ENCODE measurements around the gene EPN2. TPM values are rescaled to one million over a fixed set of nuclear protein-coding genes. Genes with fewer than 3 reads are reported as not detected.
"Not testable (repeated sequence)": the region's sequence is repeated elsewhere in the genome, so short reads cannot be mapped to it uniquely, and the experiment has no call there.

Gene EPN2
- polyA plus RNA-seq, 4 donors: 45.2 to 52.9 (median 47.5) TPM

DNA sequence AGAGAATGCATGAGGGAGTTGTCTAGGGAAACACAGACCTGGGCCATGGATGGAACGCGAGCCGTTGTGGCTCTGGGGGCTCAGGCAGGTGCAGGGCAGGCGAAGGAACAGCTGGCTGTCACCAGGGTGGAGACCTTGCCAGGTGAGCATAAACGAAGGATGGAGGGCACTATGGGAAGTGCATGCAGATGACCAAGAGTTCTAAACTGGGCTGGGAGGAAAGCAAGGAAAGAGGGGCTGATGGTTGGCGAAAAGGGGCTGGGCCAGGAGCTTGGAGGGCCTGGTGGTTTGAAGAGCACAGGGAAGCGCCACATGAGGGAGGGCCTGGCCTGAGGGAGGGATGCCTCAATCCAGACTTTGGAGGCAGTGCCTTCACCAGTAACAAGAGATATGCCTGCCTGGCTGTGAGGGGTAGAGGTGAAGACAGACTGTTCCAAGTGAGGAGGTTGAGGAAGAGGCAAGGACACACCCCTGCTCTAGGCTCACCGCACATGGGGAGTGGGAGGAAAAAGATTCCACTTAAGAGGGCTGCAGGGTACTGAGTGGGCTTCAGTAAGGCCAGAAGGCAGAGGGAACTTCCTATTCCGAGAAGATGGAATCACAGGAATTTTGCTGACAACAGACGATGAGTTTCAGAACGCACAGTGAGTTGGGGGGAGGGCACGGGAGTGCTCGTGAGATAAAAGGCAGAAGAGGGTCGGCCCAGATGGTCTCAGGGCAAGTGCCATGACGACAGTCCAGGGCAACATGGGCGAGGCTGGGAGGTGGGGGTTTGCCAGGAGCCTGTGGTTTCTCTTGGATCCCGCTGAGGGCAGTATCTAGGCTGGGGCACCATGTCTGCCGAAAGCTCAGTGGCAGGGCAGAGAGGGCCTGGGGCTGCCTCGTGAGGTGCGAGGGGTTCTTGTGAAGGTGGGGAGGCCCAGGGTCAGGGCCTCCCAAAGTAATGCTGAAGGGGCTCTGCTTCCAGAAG lies 104.8 kb downstream of the EPN2 start:
- no peak for DNase-seq (ENCODE audit: low read depth in 4 of 4, low spot score in 2 of 4)

DNA sequence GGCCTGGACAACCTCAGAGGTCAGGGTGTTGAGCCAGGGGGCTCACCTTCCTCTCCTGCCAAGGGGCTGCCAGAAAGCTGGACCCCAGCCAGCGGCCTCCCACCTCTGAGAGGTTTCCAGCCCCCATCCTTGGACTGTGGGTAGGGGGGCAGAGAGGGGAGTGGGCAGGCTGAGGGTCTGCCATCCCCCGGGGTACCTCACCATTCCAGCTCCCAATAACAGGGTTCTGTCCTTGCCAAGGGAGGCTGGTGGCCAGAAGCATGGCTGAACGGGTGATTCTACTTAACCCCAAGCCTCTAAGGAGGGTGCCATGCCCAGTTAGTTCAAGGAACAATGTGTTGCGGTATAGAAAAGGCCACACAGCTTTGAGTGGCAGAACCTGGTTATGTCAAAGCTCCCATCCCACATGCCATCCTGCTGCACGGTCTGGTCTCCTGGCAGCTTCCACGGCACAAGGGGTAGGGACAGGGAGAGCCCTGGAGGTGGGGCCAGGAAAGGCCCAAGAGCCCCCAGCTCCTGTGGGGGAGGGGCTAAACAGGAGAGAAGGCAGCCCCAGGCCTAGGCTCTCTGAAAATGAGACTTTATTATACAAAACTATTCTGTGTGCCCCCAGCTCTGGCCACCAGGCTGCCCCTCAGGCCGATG lies 105.6 kb downstream of the EPN2 start:
- DNase-seq (ENCODE audit: low read depth in 4 of 4, low spot score in 2 of 4): no peak

DNA sequence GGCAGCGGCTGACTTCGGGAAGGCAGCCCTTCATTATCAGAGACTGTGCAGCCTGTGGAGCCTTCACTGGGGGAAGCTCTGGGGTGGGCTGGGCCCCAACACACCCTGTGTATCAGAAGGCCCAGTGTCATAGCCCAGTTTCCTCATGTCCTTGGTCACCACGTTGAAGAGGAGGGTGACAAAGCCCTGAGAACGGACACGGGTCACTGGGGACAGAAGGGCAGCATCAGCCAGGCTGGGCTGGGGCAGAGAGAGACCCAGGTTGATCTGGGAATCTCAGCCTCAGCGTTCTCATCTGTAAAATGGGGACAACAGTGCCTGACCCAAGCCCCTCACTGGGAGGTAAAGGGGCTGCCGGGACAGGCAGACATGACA lies 106.1 kb downstream of the EPN2 start:
- DNase-seq (ENCODE audit: low read depth in 4 of 4, low spot score in 2 of 4): no peak

DNA sequence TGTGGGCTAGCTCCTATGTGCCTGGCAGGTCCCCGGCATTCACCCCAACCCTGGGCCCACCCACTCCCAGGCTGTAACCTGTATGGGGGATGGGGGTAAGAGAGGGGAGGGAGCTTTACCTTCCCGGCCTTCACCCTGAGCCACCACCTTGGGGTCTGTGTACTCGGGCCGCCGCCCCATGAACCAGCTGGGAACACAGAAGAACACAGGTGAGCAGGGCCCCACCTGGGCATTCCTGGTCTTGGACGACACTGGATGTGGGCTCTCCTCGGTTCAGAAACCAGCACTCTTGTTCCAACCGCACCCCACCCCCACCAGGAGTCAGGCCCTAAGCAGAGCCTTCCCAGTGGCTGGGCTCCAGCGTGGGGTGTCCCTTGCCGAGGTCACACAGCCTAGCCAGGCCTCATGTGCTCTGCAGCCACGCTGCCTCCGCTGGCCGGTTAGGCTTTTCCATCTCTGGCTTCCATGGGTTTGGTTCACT lies 106.5 kb downstream of the EPN2 start:
- no peak for DNase-seq (ENCODE audit: low read depth in 4 of 4, low spot score in 2 of 4)

DNA sequence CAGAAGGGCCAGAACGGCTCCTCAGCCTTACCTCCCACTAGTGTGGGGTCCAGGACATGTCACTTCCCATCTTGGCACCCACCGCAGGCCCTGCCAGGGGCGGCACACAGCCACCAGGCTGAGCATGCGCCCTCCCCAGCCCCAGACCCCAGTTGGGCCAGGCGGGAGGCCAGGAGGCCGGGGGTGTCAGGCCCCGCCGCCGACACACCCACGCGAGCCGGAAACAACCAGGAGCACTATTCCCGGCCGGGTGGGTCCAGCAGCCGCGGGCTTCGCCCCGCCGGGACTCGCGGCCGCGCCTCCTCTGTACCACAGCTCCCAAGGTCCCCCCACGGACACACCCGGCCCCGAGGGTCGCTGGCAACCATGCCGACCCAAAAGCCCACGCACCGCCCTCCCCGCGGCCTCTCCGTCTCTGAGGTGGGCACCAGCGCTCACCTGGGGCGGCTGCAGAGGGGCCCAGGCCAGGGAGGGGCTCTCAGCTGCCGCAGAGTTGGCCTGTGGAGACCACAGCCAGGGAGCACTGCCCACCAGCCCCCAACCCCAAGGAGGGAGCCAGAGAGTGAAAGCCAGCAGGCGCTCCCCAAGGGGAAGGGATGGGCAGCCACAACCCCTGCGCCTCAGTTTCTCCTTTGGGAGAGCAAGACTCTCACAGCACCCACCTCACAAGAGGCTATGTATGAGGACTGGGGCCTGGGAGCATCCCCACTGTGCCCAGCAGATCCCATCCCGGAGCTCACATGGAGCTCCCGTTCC lies 107.3 kb downstream of the EPN2 start:
- DNase-seq (ENCODE audit: low read depth in 4 of 4, low spot score in 2 of 4): no peak

DNA sequence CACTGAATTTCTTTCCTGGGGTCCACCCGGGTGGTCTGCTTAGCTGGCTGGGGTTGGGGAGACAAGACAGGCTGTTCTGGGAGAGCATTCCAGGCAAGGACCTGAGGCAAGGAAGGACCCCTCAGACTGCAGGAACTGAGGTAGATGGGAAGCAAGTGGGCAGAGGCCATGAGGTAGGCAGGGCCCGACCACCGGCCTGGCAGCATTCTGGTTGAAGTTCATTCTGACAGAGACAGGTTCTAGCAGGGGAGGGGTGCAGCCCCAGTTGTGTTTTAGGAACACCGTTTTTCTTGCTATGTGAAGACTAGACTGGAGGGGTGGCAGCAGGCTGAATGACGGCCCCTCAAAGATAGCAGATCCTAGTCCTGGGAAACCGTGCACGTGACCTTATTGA lies 107.9 kb downstream of the EPN2 start:
- no peak for DNase-seq (ENCODE audit: low read depth in 4 of 4, low spot score in 2 of 4)

DNA sequence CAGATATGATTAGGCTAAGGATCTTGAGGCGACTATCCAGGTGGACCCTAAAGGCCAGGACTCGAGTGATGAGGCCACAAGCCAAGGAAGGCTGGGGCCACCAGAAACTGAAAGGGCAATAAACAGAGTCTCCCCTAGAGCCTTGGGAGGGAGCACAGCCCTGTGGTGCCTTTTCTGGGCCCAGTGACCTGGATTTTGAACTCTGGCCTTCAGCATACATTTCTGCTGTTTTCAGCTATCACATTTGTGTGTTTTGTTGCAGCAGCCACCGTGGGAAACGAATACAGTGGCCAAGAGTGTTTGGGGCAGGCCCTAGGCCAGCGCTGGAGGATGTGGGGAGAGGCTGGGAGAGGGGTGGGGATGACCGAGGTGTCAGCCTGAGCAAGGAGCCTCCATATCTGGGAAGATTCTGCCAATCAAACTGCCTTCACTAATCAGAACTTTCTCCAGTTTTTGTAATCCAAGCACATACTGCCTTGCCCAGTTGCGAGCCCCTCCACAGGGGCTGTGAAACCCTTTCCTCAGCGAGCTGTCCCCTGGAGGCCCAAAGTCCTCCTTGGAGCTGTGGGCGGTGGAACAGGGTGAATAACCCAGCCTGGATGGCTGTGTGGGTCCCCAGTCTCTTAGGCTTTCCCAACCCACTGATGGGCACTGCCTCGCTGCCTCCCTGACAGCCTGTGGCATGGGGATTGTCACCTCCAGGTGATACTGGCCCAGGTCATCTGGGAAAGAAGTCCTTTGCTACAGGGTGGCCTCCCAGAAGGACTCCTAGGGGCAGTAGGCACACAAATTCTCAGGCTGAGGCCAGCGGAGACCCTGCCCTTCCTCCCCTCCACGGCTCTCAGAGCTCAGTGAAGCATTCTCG lies 108.6 kb downstream of the EPN2 start:
- no peak for DNase-seq (ENCODE audit: low read depth in 4 of 4, low spot score in 2 of 4)

DNA sequence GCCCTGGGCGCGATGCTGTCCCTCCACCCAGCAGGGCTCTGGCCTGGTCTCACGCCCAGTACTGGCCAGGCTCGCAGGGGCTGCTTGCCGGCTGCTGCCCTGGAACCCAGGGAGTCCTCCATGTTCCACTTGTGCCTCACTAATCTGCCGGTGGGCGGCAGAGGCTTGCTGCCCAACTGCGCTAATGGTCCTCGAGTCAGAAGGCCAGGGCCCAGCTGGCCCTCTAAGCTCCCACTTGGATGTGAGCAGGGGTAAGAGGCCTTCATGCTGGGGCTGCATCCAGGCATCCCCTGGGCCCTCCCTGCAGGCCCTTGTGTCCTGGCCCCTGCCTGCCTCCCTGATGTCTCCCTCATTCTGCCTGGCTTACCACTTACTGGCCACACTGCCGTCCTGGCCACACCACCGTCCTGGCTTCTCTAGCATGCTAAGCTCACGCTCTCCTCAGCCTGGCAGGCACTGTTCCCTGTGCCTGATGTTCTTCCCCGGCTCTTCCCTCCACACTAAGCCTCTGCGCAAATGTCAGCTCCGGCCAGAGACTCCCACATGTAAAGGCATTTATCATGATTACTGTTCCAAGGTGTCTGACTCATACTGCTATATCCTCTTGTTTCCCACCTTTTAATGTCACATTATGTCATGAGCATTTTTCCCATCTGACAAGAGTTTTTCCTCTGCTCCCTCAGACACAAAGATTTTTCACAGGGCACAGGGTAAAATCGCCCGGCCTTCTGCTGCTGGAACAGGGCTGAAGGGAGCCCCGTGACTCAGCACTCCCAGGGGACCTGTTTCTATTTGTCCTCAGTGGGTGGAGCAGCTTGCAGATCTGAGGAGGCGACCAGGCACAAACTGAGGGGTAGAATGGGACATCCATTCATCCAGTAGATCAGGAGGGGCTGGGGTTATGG lies 109.4 kb downstream of the EPN2 start:
- no peak for DNase-seq (ENCODE audit: low read depth in 4 of 4, low spot score in 2 of 4)

DNA sequence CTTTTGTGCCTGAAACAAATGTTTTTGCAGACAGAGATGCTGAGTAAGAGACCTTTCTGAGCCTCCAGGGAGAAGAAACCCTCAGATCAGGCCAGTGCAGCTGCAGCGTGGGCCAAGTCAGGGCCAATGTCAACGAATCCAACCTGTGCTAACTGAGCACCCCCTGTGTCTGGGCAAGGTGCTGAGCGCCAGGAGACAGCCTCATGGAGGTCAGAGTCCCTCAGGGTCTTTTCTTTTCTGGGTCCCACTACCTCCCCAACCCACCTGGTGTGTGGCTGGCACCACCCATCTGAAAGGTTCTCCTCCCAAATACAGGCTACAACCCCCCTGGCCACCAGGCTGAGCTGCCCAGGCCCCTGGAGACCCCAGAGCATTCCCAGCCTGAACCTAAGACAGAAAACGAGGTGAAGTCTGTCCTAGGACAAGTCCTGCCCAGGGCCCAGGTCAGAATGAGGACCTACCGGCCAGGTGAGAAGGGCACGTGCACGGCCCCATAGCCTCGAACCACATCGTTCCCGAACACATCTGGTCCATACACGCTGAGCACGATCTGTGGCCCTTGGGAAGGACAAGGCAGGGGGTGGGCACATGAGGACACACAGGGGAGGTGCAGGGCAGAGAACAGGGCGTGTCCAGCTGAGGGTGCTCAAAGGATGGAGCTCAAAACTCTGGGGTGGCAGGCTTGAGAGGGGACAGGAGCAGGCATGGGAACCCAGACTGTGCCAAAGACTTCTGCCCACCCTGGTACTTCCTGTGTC lies 110.3 kb downstream of the EPN2 start:
- DNase-seq (ENCODE audit: low read depth in 4 of 4, low spot score in 2 of 4): no peak

DNA sequence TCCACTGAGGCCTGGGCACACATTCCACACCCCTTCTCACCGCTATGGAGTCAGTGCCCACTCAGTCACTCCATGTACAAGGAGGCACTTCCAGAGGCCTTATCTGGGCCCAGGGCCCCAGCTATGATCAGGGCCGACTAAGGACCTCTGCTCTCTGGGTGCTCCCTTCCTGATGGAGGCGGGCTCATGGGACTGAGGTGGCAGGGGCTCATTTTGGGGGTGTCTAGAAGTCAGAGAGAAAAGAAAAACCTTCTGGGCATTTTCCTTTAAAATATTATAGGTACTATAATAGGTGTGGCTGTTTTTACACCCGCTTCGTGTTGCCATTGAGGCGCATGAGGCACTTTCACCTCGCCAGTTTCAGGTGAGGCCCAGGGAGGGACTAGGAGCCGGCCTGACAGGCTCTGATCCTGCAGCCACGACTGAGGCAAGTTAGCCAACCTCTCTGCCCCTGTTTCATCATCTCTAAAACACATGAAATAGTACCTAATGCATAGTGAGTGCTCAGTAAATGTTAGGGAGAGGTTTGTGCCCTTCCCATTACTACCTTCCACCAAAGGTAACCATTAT lies 111.0 kb downstream of the EPN2 start:
- no peak for DNase-seq (ENCODE audit: low read depth in 4 of 4, low spot score in 2 of 4)

DNA sequence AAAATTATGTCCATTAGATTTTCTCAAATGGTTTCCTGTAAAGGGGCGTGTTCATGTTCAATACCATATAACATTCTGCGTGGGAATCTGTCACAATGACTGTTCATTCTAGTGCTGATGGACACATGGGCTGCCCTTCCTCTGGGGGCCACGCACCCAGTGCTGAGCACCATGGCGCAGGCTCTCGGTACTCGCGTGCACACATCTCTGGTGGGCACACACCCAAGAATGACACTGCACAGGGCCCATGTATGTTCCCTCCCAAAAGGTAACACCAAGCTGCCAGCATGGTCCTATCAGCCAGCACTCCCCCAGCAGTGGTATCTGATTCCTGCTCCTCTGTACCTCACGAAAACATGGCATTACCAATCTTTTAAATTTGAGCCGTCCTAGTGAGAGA lies 111.6 kb downstream of the EPN2 start:
- DNase-seq (ENCODE audit: low read depth in 4 of 4, low spot score in 2 of 4): no peak

DNA sequence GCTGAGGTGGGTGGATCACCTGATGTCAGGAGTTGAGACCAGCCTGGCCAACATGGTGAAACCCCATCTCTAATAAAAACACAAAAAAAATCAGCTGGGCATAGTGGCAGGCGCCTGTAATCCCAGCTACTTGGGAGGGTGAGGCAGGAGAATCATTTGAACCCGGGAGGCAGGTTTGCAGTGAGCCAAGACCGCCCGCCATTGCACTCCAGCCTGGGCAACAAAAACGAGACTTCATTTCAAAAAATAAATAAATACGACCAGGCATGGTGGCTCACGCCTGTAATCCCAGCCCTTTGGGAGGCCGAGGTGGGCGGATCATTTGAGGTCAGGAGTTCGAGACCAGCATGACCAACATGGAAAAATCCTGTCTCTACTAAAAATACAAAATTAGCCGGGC lies 116.2 kb downstream of the EPN2 start:
- DNase-seq (ENCODE audit: low read depth in 4 of 4, low spot score in 2 of 4): not testable (repeated sequence)

DNA sequence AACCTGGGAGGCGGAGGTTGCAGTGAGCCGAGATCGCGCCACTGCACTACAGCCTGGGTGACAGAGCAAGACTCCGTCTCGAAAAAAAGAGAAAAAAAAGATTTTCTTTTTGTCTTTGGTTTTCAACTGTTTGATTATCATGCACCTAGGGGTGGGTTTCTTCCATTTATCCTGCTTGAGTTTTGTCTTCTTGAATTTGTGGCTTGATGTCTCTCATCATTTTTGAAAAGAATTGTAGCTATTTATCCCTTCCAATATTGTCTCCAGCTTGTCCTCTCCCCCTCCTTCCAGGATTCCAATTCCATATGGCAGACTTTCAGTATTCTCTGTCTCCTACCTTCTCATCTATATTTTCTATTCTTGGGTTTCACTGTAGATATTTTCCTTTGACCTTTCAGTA lies 117.6 kb downstream of the EPN2 start:
- DNase-seq (ENCODE audit: low read depth in 4 of 4, low spot score in 2 of 4): no peak

DNA sequence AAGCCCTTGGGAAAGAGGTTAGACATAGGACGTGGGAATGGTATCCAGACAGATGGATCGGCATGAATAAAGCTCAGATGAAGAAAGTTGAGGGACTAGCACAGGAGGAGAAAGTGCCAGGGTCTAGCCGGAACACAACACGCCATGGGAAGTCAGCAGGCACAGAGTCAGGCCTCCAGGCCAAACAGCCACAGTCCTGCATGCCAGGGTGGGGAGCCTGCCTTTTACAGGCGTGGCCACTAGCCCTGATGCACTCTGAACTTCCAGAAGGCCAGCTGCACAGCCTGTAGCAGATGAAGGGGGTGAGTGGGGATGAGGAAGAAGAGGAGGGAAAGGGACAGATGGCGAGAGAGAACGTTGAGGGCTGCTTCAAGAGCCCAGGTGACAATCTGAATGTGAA lies 120.2 kb downstream of the EPN2 start:
- DNase-seq (ENCODE audit: low read depth in 4 of 4, low spot score in 2 of 4): no peak

DNA sequence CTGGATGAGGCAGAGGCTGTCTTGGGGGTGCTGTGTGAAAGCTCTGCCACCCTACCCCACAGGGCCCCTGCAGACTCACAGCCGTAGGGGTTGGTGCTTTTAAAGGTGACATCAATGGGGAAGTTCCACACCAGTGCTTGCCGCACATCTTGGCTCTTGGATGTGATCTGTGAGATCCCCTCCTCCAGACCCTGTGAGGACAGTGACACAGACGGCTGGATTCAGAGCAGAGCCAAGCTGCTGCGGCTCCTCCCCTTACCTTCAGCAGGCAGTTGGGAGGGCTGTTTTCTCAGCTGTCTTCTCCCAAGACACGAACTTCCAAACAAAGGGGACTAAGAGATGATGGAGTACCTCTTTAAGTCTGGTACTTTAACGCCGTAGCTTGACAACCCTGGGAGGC lies 120.6 kb downstream of the EPN2 start:
- DNase-seq (ENCODE audit: low read depth in 4 of 4, low spot score in 2 of 4): no peak

DNA sequence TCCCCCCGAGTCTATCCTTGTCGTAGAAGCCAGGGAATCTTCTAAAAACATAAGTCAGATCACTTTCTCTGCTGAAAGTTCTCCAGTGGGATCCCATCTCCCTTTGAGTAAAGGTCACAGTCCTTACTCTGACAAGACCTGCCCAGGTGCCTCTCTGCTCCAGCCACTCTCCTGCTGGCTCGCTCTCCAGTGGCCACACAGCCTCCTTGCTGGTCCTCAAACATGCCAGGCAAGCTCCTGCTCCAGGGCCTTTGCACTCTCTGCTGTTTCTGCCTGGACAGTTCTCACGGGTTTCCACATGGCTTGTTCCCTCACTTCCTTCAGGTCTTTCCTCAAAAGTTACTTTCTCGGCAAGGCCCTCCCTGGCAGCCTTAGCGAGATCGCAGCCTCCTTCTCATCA lies 122.0 kb downstream of the EPN2 start:
- no peak for DNase-seq (ENCODE audit: low read depth in 4 of 4, low spot score in 2 of 4)

DNA sequence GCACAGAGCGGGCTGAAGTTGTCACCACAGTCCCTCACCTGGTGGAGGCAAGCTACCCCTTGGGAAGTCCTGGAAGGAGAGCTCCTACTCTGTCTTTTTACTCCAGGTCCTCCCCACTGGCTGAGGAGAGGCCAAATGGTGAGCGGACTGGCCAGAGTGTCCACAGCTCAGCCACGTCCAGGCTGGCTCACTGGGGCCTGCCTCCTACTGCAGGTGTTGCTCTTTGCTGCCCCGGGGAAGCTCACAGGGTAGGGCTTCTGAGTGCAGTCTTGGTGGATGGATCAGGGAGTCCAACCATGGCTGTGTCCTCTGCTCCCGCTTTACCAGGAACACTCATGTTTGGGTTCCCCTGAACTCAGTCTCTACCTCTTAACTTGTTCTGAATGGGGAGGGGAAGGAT lies 122.7 kb downstream of the EPN2 start:
- no peak for DNase-seq (ENCODE audit: low read depth in 4 of 4, low spot score in 2 of 4)

DNA sequence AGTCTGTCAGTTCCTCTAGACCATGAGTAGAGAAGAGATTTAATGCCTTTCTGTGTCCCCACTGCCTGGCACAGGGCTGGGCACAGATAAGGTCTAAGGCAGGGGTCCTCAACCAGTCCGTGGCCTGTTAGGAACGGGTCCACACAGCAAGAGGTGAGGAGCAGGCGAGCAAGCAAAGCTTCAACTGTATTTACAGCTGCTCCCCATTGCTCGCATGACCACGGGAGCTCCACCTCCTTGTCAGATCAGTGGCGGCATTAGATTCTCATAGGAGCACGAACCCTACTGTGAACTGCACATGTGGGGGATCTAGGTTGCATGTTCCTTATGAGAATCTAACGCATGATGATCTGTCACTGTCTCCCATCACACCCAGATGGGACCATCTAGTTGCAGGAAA lies 123.6 kb downstream of the EPN2 start:
- DNase-seq (ENCODE audit: low read depth in 4 of 4, low spot score in 2 of 4): no peak

Data from left renal cortex interstitium (tissue), 4 donors.